PC-9 (cell line): Measurements from ENCODE around the gene CNTNAP2.

Source experiments
- EZH2 ChIP-seq: fragments of 200-600 bp; sonication (generic); IDR thresholded peaks from 2 replicates; pipeline ENCODE4 v1.8.0; 2017; ENCODE audit warnings: antibody characterized with exemption, low read depth
- TF ChIP-seq, protein P1 (sequence below): fragments of 200-600 bp; sonication (generic); conservative IDR thresholded peaks from 2 replicates; pipeline ENCODE4 v1.6.1; 2017; ENCODE audit warnings: mixed run types, antibody characterized with exemption, mild to moderate bottlenecking, moderate library complexity

- TF ChIP-seq, protein P1, sequence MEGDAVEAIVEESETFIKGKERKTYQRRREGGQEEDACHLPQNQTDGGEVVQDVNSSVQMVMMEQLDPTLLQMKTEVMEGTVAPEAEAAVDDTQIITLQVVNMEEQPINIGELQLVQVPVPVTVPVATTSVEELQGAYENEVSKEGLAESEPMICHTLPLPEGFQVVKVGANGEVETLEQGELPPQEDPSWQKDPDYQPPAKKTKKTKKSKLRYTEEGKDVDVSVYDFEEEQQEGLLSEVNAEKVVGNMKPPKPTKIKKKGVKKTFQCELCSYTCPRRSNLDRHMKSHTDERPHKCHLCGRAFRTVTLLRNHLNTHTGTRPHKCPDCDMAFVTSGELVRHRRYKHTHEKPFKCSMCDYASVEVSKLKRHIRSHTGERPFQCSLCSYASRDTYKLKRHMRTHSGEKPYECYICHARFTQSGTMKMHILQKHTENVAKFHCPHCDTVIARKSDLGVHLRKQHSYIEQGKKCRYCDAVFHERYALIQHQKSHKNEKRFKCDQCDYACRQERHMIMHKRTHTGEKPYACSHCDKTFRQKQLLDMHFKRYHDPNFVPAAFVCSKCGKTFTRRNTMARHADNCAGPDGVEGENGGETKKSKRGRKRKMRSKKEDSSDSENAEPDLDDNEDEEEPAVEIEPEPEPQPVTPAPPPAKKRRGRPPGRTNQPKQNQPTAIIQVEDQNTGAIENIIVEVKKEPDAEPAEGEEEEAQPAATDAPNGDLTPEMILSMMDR: no peak
- TF ChIP-seq EZH2: no peak
Observed at GRCh38 chr7:146645383-146645976, 528.9 kb downstream of the CNTNAP2 start.
